Smooth muscle cell (in vitro differentiated cells): Measurements from ENCODE around the gene CORO2A. TPM values are rescaled to one million over a fixed set of nuclear protein-coding genes. Genes with fewer than 3 reads are reported as not detected.

Experiments used
- DNase-seq: peaks from one replicate; lab custom pipeline; 2025; ENCODE audit not compliant: unreplicated experiment; lab: John Stamatoyannopoulos, UW
- H2AFZ ChIP-seq: fragments of 200-600 bp; sonication (generic); 2 replicates; pipeline ENCODE4 v1.6.0; 2016; ENCODE audit warnings: antibody characterized with exemption, low read depth, mild to moderate bottlenecking
- H3F3A ChIP-seq: fragments of 200-600 bp; sonication (generic); 2 replicates; pipeline ENCODE4 v1.6.0; 2017; ENCODE audit warnings: antibody characterized with exemption, low read depth
- H3K27ac ChIP-seq: fragments of 200-600 bp; sonication (generic); 2 replicates; pipeline ENCODE4 v1.5.1; 2016; ENCODE audit warnings: low read depth, mild to moderate bottlenecking
- H3K27me3 ChIP-seq: fragments of 200-600 bp; sonication (generic); 2 replicates; pipeline ENCODE4 v1.6.1; 2016; ENCODE audit warnings: low read depth, mild to moderate bottlenecking
- H3K36me3 ChIP-seq: fragments of 200-600 bp; sonication (generic); 2 replicates; pipeline ENCODE4 v1.5.1; 2016; ENCODE audit warnings: low read depth
- H3K4me1 ChIP-seq: fragments of 200-600 bp; sonication (generic); 2 replicates; pipeline ENCODE4 v1.5.1; 2016; ENCODE audit warnings: low read depth
- H3K4me2 ChIP-seq: fragments of 200-600 bp; sonication (generic); 2 replicates; pipeline ENCODE4 v1.6.0; 2016; ENCODE audit warnings: mild to moderate bottlenecking
- H3K4me3 ChIP-seq: fragments of 200-600 bp; sonication (generic); 2 replicates; pipeline ENCODE4 v1.5.1; 2016; ENCODE audit warnings: mild to moderate bottlenecking
- H3K79me2 ChIP-seq: fragments of 200-600 bp; sonication (generic); 2 replicates; pipeline ENCODE4 v1.6.0; 2016; ENCODE audit warnings: low read depth, mild to moderate bottlenecking
- H3K9ac ChIP-seq: fragments of 200-600 bp; sonication (generic); 2 replicates; pipeline ENCODE4 v1.6.0; 2016; ENCODE audit warnings: low read depth
- H3K9me3 ChIP-seq: fragments of 200-600 bp; sonication (generic); replicated peaks from 2 replicates; pipeline ENCODE4 v1.5.1; 2016; ENCODE audit warnings: low read depth
- H4K20me1 ChIP-seq: fragments of 200-600 bp; sonication (generic); 2 replicates; pipeline ENCODE4 v1.6.0; 2016; ENCODE audit warnings: low read depth
- WGBS: methylation state at CpG from one replicate; pipeline ENCODE4 v1.1.7; 2016; ENCODE audit warnings: low lambda C conversion rate; 5-methylcytosine and 5-hydroxymethylcytosine counted together
- polyA plus RNA-seq: library from polyadenylated mRNA; unstranded; fragments of >200 nt; fragmentation: Nextera tagmentation; extraction: Ambion mirVana; gene quantifications from 2 replicates; pipeline ENCODE4 v1.2.1, GENCODE V29; 2016
- total RNA-seq: library from RNA; depleted of rRNA; stranded (reverse); fragments of >200 nt; gene quantifications from 2 replicates; pipeline ENCODE4 v1.2.3, GENCODE V29; 2014
- TF ChIP-seq, protein P1 (sequence below): fragments of 200-600 bp; sonication (generic); IDR thresholded peaks from 2 replicates; pipeline ENCODE4 v1.5.1; 2017; ENCODE audit warnings: borderline replicate concordance, mild to moderate bottlenecking, antibody characterized with exemption; ENCODE audit not compliant: insufficient read depth, poor library complexity, severe bottlenecking

Gene CORO2A
- total and polyA plus RNA-seq, 2 experiments from 2014 or later = 4.7 to 5.8 TPM

- Histone ChIP-seq H3K4me3 (no peak overlapping the region), H2AFZ (no peak overlapping the region), H3K27me3 (no peaks in the 10 kb centered on the region), H3K4me2 (no peak overlapping the region), H3K27ac (no peak overlapping the region), H3K9me3 (no peaks in the 10 kb centered on the region), H4K20me1 (no peaks in the 10 kb centered on the region), H3K4me1 (no peaks in the 10 kb centered on the region), H3F3A (no peaks in the 10 kb centered on the region), H3K79me2 (no peaks in the 10 kb centered on the region), H3K9ac (no peak overlapping the region), H3K36me3 (no peaks in the 10 kb centered on the region)
- DNase-seq = no peak
- TF ChIP-seq, protein P1, sequence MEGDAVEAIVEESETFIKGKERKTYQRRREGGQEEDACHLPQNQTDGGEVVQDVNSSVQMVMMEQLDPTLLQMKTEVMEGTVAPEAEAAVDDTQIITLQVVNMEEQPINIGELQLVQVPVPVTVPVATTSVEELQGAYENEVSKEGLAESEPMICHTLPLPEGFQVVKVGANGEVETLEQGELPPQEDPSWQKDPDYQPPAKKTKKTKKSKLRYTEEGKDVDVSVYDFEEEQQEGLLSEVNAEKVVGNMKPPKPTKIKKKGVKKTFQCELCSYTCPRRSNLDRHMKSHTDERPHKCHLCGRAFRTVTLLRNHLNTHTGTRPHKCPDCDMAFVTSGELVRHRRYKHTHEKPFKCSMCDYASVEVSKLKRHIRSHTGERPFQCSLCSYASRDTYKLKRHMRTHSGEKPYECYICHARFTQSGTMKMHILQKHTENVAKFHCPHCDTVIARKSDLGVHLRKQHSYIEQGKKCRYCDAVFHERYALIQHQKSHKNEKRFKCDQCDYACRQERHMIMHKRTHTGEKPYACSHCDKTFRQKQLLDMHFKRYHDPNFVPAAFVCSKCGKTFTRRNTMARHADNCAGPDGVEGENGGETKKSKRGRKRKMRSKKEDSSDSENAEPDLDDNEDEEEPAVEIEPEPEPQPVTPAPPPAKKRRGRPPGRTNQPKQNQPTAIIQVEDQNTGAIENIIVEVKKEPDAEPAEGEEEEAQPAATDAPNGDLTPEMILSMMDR = no peak
- WGBS = 91% methylated on average over 7 of the region's 7 CpGs
Observed at GRCh38 chr9:98135938-98136337, 56.5 kb downstream of the CORO2A start.

GRCh38 chr9:98135558-98135934, 56.9 kb downstream of the CORO2A start:
- WGBS = 89% methylated on average over 4 of the region's 4 CpGs
- TF ChIP-seq, protein P1 = no peak

GRCh38 chr9:98134702-98135557, 57.5 kb downstream of the CORO2A start:
- TF ChIP-seq, protein P1 = no peak
- no peak overlapping the region for H3K9ac ChIP-seq
- 97% methylated on average over 12 of the region's 12 CpGs for WGBS
- H3K79me2 ChIP-seq = no peaks in the 10 kb centered on the region
- no peak overlapping the region for H3K4me2 ChIP-seq
- H3K9me3 ChIP-seq = no peaks in the 10 kb centered on the region
- no peak for DNase-seq
- no peaks in the 10 kb centered on the region for H4K20me1 ChIP-seq
- no peaks in the 10 kb centered on the region for H3K4me1 ChIP-seq
- H3K27me3 ChIP-seq = no peaks in the 10 kb centered on the region
- H3K36me3 ChIP-seq = no peaks in the 10 kb centered on the region
- no peaks in the 10 kb centered on the region for H3F3A ChIP-seq
- H3K27ac ChIP-seq = no peak overlapping the region
- no peak overlapping the region for H3K4me3 ChIP-seq
- H2AFZ ChIP-seq = no peak overlapping the region

More at GRCh38 chr9:98135558-98135934, 56.9 kb downstream of the CORO2A start:
- Histone ChIP-seq H3F3A (no peaks in the 10 kb centered on the region), H4K20me1 (no peaks in the 10 kb centered on the region), H3K27ac (no peak overlapping the region), H2AFZ (no peak overlapping the region), H3K27me3 (no peaks in the 10 kb centered on the region), H3K4me3 (no peak overlapping the region), H3K4me1 (no peaks in the 10 kb centered on the region), H3K36me3 (no peaks in the 10 kb centered on the region), H3K9ac (no peak overlapping the region), H3K9me3 (no peaks in the 10 kb centered on the region), H3K4me2 (no peak overlapping the region), H3K79me2 (no peaks in the 10 kb centered on the region)
- no peak for DNase-seq
